Caki2 (cell line): ENCODE results near the gene ACTR3. TPM values are rescaled to one million over a fixed set of nuclear protein-coding genes. Genes with fewer than 3 reads are reported as not detected.
"Not testable (repeated sequence)": the region's sequence is repeated elsewhere in the genome, so short reads cannot be mapped to it uniquely, and the experiment has no call there.

Experiments used
- DNase-seq: peaks from one replicate; pipeline ENCODE4 v3.0.0-alpha.2; 2015; ENCODE audit warnings: low read depth
- in situ Hi-C: cut with HindIII; loops from 2 replicates; pipeline ENCODE4 v1.10.0; 2016; ENCODE audit warnings: low sequenced_read_pairs, low pct_unique_long_range_greater_than_20kb, mixed read lengths
- total RNA-seq: library from RNA; depleted of rRNA; stranded (reverse); fragments of >200 nt; shearing (Covaris generic); gene quantifications from 2 replicates; pipeline ENCODE4 v1.2.3, GENCODE V29; 2014; ENCODE audit warnings: low replicate concordance; rRNA removed

ACTR3 gene
- 381 and 425 TPM in 2 replicates for total RNA-seq

DNA sequence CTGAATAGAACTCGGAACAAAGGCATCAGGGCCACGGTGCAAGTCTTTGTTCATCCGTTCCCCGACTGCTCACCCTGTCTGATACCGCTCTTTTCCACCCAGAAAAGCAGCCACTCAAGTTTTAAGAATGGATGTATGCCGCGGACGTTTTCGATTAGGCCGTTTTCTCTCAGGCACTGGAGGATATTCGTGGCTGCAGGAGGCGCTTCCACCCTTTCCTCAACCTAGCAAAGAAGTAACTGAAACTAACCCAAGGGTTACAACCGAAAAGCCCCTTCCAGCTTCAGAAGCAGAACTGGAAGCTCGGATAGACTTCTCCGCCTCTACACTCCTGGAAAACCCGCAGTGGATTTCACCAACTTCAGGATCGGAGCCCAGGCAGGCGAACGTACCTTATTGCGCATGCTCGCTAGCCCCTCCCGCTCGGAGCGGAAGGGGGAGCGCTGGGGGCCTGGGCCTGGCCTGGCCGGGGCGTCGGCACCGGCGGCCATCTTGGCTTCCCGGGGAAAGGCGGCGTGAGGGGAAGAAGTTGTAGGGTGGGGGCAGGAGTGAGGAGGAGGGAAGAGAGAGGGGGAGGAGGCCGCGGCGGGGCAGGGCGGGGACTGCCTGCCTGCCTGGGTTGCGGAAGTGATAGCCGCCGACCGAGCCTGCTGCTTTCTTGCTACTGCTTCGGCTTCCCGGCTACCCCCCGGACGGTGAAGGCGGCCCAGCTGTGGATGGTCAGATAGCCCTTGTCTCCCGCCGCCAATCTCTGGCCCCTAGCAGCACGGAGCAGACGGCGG, at the start of gene ACTR3:
ACTR3 (plus strand) TSS at position 619 of the 782 bp plus-strand sequence. CDS start 191 bp downstream, outside the sequence.
- in situ Hi-C loops = no loop called here

GRCh38 chr2:113840518-113840917, 49.4 kb upstream of the ACTR3 start:
- in situ Hi-C loops = no loop called here
- DNase-seq = peak; percentile 60

More for the DNA sequence above, at the start of gene ACTR3:
- DNase-seq = peak; percentile 100

DNA sequence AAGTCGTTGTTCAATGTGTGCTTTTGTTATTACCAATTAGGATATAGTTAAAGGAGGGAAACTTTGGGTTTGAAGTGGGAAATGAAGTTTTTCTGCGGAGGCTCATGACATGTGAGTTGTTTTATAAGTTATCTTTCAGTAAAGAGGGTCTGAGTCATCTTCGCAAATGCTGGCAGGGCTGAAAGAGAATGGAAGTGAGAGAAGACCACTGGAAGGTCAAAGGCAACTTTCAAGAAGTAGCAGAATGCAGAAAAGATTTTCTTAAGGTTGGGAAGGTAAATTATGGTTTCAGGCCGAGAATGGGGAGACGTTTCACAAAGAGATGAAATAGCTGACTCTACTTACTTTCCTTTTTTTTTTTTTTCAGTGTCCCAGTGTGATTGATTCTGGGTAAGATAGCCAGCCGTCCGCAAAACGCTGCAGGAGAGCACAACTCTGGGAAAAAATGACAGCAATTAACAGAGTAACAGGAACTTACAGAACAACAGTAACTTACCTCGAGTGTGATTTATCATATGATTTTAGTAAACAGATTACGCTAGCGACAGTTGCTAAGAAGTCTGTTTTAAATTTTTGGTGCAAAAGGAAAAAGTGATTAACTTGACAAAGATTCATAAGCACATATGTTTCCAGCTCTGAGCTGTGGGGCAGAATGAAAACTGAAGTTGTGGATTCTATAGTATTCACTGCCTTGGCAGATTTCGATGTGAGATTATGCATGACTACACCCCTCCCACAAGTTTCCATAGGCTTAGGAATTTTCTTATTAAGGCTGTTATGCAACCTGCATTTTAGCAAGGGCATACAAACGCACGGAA, 46.8 kb upstream of the ACTR3 start:
- in situ Hi-C loops = no loop called here
- peak; percentile 76 for DNase-seq

- DNase-seq, in situ Hi-C loops: not testable (repeated sequence)
These were observed 46.2 kb upstream of the ACTR3 start for GRCh38 chr2:113843737-113844050.

- in situ Hi-C loops = no loop called here
These were observed 44.6 kb upstream of the ACTR3 start for GRCh38 chr2:113845261-113845660.

GRCh38 chr2:113845796-113846195, 44.1 kb upstream of the ACTR3 start:
- DNase-seq, in situ Hi-C loops: not testable (repeated sequence)

More at GRCh38 chr2:113845261-113845660, 44.6 kb upstream of the ACTR3 start:
- no peak for DNase-seq

DNA sequence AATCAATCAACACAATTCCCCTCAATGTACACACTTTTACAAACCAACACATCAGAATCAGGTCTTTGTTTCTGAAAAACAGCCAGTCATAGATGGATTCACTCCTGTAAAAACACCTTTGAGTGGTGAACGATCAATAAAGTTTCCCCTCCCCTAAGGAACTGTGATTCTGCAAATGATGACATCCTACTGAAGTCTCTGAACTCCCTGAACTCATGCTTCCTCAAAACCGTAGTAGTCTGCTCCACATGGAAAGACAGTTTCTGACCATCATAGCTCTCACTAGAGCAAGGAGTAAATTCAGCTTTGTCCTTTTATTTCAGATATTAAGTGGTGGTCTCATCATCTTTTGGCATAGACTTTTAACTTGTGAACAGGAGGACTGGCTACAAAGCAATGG, 43.5 kb upstream of the ACTR3 start:
- in situ Hi-C loops = no loop called here
- no peak for DNase-seq

GRCh38 chr2:113847144-113847543, 42.7 kb upstream of the ACTR3 start:
- in situ Hi-C loops = no loop called here
- peak; percentile 98 for DNase-seq

DNA sequence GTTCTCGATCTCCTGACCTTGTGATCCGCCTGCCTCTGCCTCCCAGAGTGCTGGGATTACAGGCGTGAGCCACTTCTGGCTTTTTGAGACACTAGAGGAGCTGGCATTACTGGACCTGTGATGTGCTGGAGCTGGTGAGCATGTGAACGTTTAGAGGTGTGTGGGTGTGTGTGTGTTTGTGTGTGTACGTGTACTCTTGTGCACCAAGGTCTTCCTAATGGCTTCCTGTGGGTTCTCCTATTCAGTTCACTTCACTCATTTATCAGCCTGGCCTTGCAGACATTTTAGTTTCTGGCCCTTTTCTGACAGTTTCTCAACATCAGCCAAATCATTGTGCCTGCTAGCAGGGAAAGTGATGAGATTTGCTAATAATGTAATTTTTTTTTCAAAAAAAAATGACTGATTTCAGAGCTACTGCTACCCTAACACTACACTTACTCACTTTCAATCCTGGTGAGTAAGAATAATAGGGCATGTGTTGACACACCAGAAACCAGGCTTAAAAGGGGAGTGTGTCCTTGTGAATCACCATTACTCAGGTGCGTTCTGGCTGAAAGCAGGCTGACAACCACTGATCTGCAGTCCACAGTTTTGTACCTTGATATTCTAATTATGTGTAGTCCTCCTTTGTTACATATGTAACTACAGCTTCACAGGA, 41.0 kb upstream of the ACTR3 start:
- in situ Hi-C loops = no loop called here

DNA sequence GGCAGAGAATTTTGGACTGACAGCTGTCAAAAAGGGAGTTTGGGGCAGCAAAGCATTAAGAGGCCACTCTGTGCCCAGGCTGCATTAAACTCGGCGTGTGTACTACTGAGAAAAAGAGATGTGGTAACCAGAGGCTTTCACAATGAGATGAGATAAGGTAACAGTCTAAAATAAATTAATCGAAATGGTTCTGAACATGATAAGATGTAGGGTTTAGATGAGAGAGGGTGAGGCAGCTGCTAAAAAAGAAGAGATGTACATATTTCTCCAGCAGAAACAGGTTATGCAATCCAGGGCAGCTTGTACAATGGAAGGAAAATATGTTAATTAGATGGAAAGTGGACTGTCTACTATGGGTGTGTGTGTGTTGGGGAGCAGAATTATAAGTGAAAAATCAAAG, 39.2 kb upstream of the ACTR3 start:
- DNase-seq = no peak
- in situ Hi-C loops = no loop called here

More for the DNA sequence above, 41.0 kb upstream of the ACTR3 start:
- DNase-seq = peak; percentile 72

GRCh38 chr2:113851640-113852039, 38.2 kb upstream of the ACTR3 start:
- DNase-seq = no peak
- in situ Hi-C loops = no loop called here

DNA sequence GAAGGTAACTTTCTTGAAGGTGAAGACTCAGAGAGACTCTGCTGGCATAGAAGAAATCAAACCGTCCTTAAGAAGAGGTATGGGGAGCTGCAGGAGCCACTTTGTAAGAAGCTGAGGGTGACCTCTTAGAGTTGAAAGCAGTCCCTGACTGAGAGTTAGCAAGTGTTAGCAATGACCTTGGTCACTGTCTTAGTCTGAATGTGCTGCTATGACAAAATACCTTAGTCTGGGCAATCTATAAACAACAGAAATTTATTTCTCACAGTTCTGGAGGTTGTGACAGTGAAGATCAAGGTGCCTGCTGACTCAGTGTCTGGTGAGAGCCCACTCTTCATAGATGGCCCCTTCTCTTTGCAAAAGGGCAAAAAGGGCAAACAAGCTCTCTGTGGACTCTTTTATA, 35.7 kb upstream of the ACTR3 start:
- no peak for DNase-seq
- in situ Hi-C loops = no loop called here

DNA sequence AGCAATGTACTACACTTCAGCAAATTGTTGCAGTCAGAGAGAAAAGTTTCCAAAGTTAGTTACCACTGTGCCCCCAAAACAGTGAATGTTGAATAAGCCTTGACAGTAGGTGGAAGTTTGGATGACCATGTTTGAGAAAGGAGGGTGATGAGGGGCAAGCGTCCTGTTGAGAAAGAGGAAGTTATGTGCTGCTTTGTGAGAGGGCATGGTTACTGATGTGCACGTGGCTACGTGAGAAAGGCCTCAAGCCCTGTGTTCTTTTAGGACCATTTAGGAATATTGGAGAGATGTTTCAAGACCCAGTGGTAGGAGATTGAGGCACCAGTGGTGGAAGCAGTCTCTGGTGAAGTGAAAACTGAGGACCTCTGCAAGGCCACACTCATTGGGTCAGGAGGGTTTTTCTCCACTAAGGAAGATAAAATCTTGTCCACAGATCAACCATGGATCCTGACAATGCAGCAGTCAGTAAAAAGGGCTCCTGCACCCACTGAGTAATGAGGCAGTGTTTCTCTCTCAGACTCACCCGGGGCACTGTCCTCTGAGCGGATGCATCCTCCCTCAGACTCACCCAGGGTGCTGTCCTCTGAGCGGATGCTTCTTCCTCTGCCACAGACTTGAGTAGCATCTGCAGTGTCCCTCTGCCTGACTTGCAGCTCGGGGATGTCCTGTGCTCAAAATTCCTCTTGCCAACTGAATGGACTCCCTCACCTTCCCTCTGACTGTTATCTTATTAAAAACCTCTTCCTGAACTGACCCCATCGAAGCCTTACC, 34.7 kb upstream of the ACTR3 start:
- in situ Hi-C loops = no loop called here
- DNase-seq = no peak

DNA sequence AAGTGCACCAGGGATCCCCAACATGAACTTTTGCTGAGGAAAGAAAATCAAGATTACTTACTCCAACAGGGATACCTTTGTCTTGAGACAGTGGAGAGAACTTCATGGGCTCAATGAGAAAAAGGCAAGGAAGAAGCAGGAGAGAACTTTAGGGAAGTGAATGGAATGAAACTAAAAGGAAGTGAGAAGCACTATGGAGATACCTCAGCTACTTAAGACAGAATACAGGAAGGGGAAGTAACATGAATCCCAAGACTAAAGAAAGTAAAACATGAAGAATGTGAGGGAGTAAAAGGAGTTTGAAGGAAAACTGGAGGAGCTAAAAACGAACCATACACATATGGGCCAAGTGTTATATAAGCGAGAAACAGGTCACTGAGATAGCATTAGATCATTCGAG, 32.4 kb upstream of the ACTR3 start:
- in situ Hi-C loops = no loop called here
- no peak for DNase-seq

GRCh38 chr2:113858764-113859163, 31.1 kb upstream of the ACTR3 start:
- in situ Hi-C loops = no loop called here

GRCh38 chr2:113861740-113862139, 28.1 kb upstream of the ACTR3 start:
- in situ Hi-C loops = no loop called here
- DNase-seq = no peak

More at GRCh38 chr2:113858764-113859163, 31.1 kb upstream of the ACTR3 start:
- DNase-seq = peak; percentile 48

DNA sequence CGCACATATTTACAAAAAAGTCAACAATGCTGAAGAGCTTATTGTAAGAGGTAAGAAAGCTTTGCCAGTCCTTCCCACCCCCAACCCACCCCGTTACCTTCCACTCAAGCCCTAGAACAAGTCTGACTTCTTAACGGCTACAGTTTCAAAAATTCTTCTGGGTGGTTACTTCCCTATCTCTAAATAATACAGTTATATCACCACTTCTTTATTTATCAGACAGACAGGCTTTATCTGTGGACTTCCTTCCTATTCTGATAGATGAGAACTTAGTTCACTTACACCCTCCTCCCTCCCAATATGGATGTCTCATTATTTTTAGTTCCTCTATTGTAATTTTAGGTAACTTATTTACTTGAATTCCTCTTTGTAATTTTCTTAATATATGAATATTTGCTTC, 26.7 kb upstream of the ACTR3 start:
- in situ Hi-C loops = no loop called here
- no peak for DNase-seq

- DNase-seq = no peak
- in situ Hi-C loops = no loop called here
These were observed 22.3 kb upstream of the ACTR3 start for GRCh38 chr2:113867571-113867970.
